Smooth muscle cell (in vitro differentiated cells): ENCODE data around the gene TTLL11. TPM values are rescaled to one million over a fixed set of nuclear protein-coding genes. Genes with fewer than 3 reads are reported as not detected.

Experiments
- DNase-seq: peaks from one replicate; lab custom pipeline; 2025; ENCODE audit not compliant: unreplicated experiment; lab: John Stamatoyannopoulos, UW
- H2AFZ ChIP-seq: fragments of 200-600 bp; sonication (generic); 2 replicates; pipeline ENCODE4 v1.6.0; 2016; ENCODE audit warnings: antibody characterized with exemption, low read depth, mild to moderate bottlenecking
- H3F3A ChIP-seq: fragments of 200-600 bp; sonication (generic); 2 replicates; pipeline ENCODE4 v1.6.0; 2017; ENCODE audit warnings: antibody characterized with exemption, low read depth
- H3K27ac ChIP-seq: fragments of 200-600 bp; sonication (generic); 2 replicates; pipeline ENCODE4 v1.5.1; 2016; ENCODE audit warnings: low read depth, mild to moderate bottlenecking
- H3K27me3 ChIP-seq: fragments of 200-600 bp; sonication (generic); 2 replicates; pipeline ENCODE4 v1.6.1; 2016; ENCODE audit warnings: low read depth, mild to moderate bottlenecking
- H3K36me3 ChIP-seq: fragments of 200-600 bp; sonication (generic); 2 replicates; pipeline ENCODE4 v1.5.1; 2016; ENCODE audit warnings: low read depth
- H3K4me1 ChIP-seq: fragments of 200-600 bp; sonication (generic); 2 replicates; pipeline ENCODE4 v1.5.1; 2016; ENCODE audit warnings: low read depth
- H3K4me2 ChIP-seq: fragments of 200-600 bp; sonication (generic); 2 replicates; pipeline ENCODE4 v1.6.0; 2016; ENCODE audit warnings: mild to moderate bottlenecking
- H3K4me3 ChIP-seq: fragments of 200-600 bp; sonication (generic); 2 replicates; pipeline ENCODE4 v1.5.1; 2016; ENCODE audit warnings: mild to moderate bottlenecking
- H3K79me2 ChIP-seq: fragments of 200-600 bp; sonication (generic); 2 replicates; pipeline ENCODE4 v1.6.0; 2016; ENCODE audit warnings: low read depth, mild to moderate bottlenecking
- H3K9ac ChIP-seq: fragments of 200-600 bp; sonication (generic); 2 replicates; pipeline ENCODE4 v1.6.0; 2016; ENCODE audit warnings: low read depth
- H3K9me3 ChIP-seq: fragments of 200-600 bp; sonication (generic); replicated peaks from 2 replicates; pipeline ENCODE4 v1.5.1; 2016; ENCODE audit warnings: low read depth
- H4K20me1 ChIP-seq: fragments of 200-600 bp; sonication (generic); 2 replicates; pipeline ENCODE4 v1.6.0; 2016; ENCODE audit warnings: low read depth
- WGBS: methylation state at CpG from one replicate; pipeline ENCODE4 v1.1.7; 2016; ENCODE audit warnings: low lambda C conversion rate; 5-methylcytosine and 5-hydroxymethylcytosine counted together
- polyA plus RNA-seq: library from polyadenylated mRNA; unstranded; fragments of >200 nt; fragmentation: Nextera tagmentation; extraction: Ambion mirVana; gene quantifications from 2 replicates; pipeline ENCODE4 v1.2.1, GENCODE V29; 2016
- total RNA-seq: library from RNA; depleted of rRNA; stranded (reverse); fragments of >200 nt; gene quantifications from 2 replicates; pipeline ENCODE4 v1.2.3, GENCODE V29; 2014
- TF ChIP-seq, protein P1 (sequence below): fragments of 200-600 bp; sonication (generic); IDR thresholded peaks from 2 replicates; pipeline ENCODE4 v1.5.1; 2017; ENCODE audit warnings: borderline replicate concordance, mild to moderate bottlenecking, antibody characterized with exemption; ENCODE audit not compliant: insufficient read depth, poor library complexity, severe bottlenecking

The TTLL11 gene
- total and polyA plus RNA-seq, 2 experiments from 2014 or later: 2.6 to 3.7 TPM

DNA sequence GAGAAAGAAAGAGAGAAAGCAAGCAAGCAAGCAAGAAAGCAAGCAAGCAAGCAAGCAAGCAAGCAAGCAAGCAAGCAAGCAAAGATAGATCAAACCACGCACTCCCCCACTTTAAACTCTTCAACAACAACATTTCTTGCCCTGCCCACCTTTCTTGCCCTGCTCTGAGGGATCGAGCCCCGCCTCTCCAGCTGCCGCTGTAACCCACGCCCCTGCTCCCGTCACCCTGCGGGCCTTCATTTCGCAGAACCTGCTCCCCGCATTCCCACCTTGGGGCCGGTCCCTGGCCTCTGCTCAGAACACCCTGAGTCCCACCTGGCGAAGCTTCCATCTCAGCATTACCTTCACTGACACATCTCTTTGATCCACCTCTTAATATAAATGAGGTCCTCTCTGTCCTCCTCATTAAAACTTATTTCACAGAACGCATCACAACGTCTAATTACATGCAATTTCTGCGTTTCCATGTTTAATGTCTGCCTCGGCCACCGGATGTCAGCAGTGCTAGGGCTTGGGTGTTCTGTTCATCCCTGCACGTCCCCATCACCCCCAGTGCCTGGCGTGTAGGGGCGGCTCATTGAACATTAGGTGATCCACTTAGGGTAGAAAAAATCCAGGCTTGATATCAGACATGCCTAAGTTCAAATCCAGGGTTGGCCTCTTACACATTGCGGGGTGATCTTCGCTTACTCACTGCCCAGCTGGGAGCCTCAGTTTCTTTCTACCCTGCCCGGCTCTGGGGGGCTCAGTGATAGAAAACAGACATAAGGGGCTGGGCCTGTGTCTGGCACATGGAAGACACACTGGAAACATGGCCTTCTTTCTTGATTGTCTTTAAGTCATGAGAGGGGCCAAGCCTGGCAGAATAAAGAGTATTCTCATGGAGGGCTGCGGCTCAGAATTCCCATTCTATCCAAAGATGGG lies 254.1 kb downstream of the TTLL11 start:
- WGBS: 89% methylated on average over 23 of the region's 23 CpGs

GRCh38 chr9:121837113-121837961 lies 255.8 kb downstream of the TTLL11 start:
- H3F3A ChIP-seq: no peaks in the 10 kb centered on the region
- no peaks in the 10 kb centered on the region for H3K4me1 ChIP-seq
- H3K27me3 ChIP-seq: peaks cover 4% of the 10 kb centered on the region
- no peak overlapping the region for H3K27ac ChIP-seq
- no peak overlapping the region for H3K4me3 ChIP-seq
- no peaks in the 10 kb centered on the region for H3K36me3 ChIP-seq
- H3K79me2 ChIP-seq: no peaks in the 10 kb centered on the region
- no peaks in the 10 kb centered on the region for H4K20me1 ChIP-seq
- WGBS: 64% methylated on average over 8 of the region's 9 CpGs
- no peak for DNase-seq
- no peak overlapping the region for H3K9ac ChIP-seq
- no peak overlapping the region for H2AFZ ChIP-seq
- no peaks in the 10 kb centered on the region for H3K9me3 ChIP-seq
- TF ChIP-seq, protein P1, sequence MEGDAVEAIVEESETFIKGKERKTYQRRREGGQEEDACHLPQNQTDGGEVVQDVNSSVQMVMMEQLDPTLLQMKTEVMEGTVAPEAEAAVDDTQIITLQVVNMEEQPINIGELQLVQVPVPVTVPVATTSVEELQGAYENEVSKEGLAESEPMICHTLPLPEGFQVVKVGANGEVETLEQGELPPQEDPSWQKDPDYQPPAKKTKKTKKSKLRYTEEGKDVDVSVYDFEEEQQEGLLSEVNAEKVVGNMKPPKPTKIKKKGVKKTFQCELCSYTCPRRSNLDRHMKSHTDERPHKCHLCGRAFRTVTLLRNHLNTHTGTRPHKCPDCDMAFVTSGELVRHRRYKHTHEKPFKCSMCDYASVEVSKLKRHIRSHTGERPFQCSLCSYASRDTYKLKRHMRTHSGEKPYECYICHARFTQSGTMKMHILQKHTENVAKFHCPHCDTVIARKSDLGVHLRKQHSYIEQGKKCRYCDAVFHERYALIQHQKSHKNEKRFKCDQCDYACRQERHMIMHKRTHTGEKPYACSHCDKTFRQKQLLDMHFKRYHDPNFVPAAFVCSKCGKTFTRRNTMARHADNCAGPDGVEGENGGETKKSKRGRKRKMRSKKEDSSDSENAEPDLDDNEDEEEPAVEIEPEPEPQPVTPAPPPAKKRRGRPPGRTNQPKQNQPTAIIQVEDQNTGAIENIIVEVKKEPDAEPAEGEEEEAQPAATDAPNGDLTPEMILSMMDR: no peak
- H3K4me2 ChIP-seq: no peak overlapping the region

More for the DNA sequence above, 254.1 kb downstream of the TTLL11 start:
- peaks cover 4% of the 10 kb centered on the region for H3K4me1 ChIP-seq
- TF ChIP-seq, protein P1: no peak
- no peaks in the 10 kb centered on the region for H4K20me1 ChIP-seq
- H3K4me3 ChIP-seq: no peak overlapping the region
- H3F3A ChIP-seq: no peaks in the 10 kb centered on the region
- H3K27ac ChIP-seq: no peak overlapping the region
- H3K9me3 ChIP-seq: no peaks in the 10 kb centered on the region
- H3K27me3 ChIP-seq: peaks cover 4% of the 10 kb centered on the region
- no peak overlapping the region for H3K4me2 ChIP-seq
- no peak overlapping the region for H2AFZ ChIP-seq
- H3K36me3 ChIP-seq: no peaks in the 10 kb centered on the region
- no peaks in the 10 kb centered on the region for H3K79me2 ChIP-seq
- H3K9ac ChIP-seq: no peak overlapping the region
- no peak for DNase-seq

DNA sequence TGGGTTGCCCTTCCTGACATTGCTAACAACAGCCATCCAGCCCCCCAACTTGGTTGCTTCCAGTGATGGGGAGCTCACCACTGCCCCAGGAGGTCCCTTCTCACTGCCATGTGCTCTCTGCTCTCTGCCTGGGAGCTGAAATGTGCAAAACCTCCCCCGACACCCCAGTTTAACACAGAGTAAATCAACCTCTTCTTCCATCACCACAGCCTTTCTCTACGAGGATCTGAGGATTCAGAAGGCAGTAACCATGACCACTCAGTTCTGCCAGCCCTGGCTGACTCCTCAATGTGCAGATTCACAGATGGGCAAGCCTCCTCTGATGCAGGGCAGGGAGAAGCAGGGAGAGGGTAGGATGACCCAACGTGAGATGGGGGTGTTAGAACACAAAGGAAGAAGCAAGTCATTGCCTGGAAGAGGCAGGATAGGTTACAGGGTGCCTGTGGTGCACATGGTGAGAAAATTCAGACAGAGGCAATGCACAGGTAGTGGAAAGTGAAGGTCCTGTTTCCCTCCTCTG lies 256.7 kb downstream of the TTLL11 start:
- no peak overlapping the region for H2AFZ ChIP-seq
- H3K27me3 ChIP-seq: peaks cover 4% of the 10 kb centered on the region
- no peaks in the 10 kb centered on the region for H3K36me3 ChIP-seq
- no peaks in the 10 kb centered on the region for H3K9me3 ChIP-seq
- no peak overlapping the region for H3K9ac ChIP-seq
- no peak overlapping the region for H3K4me2 ChIP-seq
- H4K20me1 ChIP-seq: no peaks in the 10 kb centered on the region
- TF ChIP-seq, protein P1: no peak
- H3K4me1 ChIP-seq: no peaks in the 10 kb centered on the region
- H3K4me3 ChIP-seq: no peak overlapping the region
- H3K27ac ChIP-seq: no peak overlapping the region
- WGBS: 80% methylated on average over 3 of the region's 3 CpGs
- H3K79me2 ChIP-seq: no peaks in the 10 kb centered on the region
- DNase-seq: no peak
- no peaks in the 10 kb centered on the region for H3F3A ChIP-seq
